Brain pericyte (primary cell): ENCODE data around the gene CLEC9A.
"Not testable (repeated sequence)": the region's sequence is repeated elsewhere in the genome, so short reads cannot be mapped to it uniquely, and the experiment has no call there.

Experiments used
- DNase-seq: peaks from one replicate; pipeline ENCODE4 v3.0.0-alpha.2; 2012; ENCODE audit warnings: low read depth, low spot score

CLEC9A gene

GRCh38 chr12:10030446-10030845, at the start of gene CLEC9A:
Gene CLEC9A, plus strand, starts transcription at chr12:10030682. Its CDS starts 22,006 bp downstream, at chr12:10052688.
- no peak for DNase-seq

GRCh38 chr12:9991876-9992275, 38.6 kb upstream of the CLEC9A start:
- no peak for DNase-seq

DNA sequence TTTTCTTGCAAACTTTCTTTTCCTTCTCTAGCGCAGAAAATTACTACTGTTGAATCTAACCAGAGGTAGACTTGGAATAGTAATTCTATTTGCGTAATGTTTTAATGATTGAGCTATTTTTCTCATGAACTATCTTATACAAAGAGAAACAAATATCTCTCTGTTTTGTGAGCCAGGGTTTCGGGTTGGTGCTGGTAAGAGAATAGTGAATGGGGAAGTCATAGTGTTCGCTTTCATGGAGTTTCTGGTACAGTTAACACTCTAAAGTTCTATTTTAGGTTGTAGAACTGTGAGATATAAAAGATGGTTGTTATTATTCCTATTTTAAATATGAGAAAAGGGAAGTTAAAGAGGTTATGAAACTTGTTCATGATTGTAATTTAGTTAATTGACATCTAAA, 38.2 kb upstream of the CLEC9A start:
- no peak for DNase-seq

DNA sequence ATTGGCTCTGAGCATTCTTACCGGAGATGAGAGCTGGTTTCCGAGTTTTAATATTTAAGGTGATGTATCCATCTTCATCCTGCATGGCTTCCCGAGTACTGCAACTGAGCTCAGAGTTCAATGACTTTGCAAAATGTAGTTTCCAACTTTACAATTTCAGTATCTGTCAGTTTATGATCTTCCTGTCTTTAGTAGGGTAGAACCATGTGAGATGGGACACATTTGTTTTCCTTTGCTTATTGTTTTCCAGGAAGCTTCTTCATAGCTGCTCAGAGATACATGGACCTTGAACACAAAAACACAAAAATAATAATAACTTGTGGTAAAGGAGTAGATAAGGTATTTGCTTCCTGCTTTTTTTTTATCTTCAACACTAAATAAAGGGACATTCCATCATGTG, 31.5 kb upstream of the CLEC9A start, which contains the start of gene CLEC1B:
Gene CLEC1B, minus strand, starts transcription at position 106 of the 400 bp plus-strand sequence. Its CDS starts 21 bp downstream, at position 85.
- DNase-seq: no peak

DNA sequence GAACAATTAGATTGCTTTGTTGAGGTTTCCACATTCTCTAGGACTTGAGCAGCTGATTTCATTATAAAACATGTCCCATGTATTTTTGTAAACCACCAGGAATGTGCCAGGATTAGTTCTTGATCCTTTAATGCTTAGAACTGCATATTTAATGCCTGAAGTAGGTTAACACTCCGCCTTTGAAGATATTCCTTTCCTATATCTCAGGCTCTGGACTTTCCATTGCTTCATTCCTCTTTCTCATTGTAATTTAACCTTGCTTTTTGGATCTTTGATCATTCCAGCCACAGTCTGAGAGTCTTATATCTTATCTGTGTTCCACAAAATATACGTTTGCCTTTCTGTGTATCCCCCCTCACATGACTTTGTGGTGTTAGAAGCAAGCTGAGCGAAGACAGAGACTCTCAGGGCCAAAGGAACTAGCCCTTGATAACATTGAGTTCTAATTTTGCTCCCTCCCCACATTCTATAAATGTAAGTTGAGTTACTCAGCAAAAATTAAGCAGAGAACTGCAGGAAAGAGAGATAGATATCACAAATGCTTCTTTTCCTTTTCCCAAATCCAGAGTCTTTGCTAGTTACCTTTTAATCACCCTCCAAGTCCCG, 29.2 kb upstream of the CLEC9A start:
- DNase-seq: no peak

DNA sequence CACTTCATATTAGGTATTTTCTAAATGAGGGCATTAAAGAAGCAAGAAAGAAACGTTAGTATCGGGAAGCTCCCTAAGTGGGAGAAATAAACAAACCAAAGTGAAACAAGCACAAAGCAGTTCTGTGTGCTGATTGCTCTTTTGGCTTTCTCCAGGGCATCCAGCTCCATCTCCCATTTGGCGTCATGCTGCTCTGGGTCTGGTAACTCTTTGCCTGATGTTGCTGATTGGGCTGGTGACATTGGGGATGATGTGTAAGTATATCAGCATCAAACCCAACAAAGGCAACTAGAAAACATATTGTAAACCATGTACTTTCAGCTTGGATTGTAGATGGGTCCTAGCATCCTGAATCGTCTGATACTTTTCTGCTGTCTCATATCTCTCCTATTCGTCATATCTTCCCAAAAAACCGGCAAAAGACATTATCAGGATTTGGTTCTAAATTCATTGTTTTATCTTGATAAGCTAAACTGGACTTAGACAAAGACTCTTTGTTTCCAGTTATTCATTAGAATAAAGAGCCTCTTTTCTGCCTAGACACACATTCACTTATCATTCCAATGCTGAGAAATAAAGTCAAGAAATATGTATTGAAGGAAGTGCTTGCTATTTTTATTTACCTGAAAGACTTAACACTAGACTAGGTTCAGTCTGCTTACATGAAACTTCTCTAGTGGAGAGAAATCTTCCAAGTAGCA, 17.7 kb upstream of the CLEC9A start:
- DNase-seq: no peak

DNA sequence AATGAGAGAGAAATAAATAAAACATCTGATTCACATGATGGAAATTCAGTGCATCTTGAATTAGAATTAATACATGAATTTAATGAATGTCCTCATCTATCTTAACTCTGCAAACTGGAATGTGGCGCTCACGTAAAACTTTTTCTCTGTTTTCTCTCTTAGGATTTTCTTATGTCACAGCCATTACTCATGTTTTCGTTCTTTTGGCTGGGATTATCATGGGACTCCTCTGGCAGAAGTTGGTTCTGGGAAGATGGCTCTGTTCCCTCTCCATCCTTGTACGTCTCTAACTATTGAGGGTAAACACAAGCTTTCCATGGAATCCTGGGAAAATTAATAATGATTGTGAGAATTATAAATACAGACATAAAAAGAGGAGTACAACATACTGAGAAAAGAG, 15.0 kb upstream of the CLEC9A start:
- no peak for DNase-seq

DNA sequence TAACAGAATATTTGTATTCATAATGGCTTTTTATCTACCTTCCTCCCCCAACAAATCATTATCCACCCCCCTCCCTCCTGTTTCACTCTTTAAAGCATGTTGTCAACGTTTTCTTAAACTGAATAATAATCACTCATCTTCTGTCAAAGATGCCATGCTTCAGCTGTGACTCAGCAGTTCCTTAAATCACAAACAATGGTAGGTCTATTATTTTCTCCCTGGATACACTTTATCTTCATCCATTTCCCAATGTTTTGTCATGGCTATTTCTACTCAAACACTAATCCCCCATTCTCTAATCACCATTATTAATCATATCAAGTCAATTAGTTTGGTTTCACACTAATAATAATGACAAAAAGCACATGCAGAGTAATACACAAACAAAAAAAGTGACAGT, 13.6 kb upstream of the CLEC9A start:
- no peak for DNase-seq

- DNase-seq: no peak
Observed at GRCh38 chr12:10018386-10018785, 12.1 kb upstream of the CLEC9A start.

DNA sequence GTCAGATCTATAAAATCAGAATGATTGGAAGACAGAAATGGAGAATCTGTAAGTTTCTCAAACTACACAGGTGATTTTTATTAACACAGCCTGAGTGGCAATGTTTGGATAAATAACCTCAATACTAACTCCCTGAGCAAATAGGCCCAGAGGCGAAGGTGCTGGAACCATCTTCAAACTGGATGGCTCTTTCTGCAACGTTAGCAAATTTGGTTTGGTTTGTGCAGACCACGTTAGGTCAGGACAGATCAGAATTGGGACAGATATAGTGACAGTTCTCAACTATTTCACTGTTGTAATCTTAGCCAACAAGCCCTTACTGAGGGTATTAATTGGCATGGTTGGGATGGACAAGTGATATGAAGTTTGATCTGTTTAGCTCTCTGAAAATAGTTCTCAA, 9.1 kb upstream of the CLEC9A start:
- DNase-seq: no peak

GRCh38 chr12:10025236-10025635, 5.2 kb upstream of the CLEC9A start:
- DNase-seq: no peak

DNA sequence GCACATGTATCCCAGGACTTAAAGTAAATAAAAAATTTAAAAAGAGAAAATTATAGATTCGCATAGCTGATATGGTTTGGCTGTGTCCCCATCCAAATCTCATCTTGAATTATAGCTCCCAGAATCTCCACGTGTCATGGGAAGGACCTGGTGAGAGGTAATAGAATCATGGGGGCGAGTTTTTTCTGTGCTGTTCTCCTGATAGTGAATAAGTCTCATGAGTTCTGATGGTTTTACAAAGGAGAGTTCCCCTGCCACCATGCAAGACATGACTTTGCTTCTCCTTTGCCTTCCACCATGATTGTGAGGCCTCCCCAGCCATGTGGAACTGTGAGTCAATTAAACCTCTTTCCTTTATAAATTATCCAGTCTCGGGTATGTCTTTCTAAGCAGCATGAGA, 3.8 kb upstream of the CLEC9A start:
- DNase-seq: not testable (repeated sequence)

GRCh38 chr12:10027311-10027710, 3.2 kb upstream of the CLEC9A start:
- no peak for DNase-seq

DNA sequence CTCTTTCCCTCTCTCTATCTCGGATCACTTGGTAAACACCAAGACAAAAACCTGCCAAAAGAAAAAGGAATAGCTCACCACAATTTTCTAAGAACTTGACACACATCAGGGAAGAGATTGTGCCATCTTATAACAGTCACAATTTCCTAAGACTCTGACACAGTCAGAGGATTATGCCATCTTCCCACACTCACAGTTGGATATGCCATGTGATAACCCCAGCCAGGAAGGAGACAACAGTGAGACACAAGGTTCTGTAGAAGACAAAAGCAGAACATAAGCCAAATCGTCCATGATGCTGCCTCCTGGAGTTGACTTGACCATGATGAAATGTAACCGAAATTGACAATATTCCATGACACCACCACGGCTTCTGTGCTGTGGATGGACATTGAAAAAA, 2.8 kb upstream of the CLEC9A start:
- no peak for DNase-seq

DNA sequence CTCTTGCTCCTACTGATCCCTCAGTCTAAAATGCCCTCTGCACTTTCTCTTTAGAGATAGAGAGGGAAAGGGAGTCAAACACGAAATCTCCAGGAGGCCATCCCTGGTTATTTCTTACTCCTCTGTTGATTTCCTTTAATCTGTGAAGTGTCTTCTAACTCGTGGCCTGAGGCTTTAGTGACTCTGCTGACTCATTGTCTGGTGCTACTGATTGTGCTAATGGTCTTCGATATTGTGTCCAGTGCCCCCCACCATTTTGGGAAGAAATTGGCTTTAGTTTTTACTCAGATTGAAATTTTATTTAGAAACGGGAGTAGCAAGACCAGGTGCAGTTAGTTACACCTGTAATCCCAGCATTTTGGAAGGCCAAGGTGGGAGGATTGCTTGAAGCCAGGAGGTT, 839 bp downstream of the CLEC9A start:
- DNase-seq: no peak

- DNase-seq: no peak
Observed at GRCh38 chr12:10031771-10032175, 1.3 kb downstream of the CLEC9A start.

GRCh38 chr12:10033783-10034545, 3.5 kb downstream of the CLEC9A start:
- no peak for DNase-seq

GRCh38 chr12:10042167-10042566, 11.7 kb downstream of the CLEC9A start:
- DNase-seq: no peak

GRCh38 chr12:10048526-10048925, 18.0 kb downstream of the CLEC9A start:
- no peak for DNase-seq

DNA sequence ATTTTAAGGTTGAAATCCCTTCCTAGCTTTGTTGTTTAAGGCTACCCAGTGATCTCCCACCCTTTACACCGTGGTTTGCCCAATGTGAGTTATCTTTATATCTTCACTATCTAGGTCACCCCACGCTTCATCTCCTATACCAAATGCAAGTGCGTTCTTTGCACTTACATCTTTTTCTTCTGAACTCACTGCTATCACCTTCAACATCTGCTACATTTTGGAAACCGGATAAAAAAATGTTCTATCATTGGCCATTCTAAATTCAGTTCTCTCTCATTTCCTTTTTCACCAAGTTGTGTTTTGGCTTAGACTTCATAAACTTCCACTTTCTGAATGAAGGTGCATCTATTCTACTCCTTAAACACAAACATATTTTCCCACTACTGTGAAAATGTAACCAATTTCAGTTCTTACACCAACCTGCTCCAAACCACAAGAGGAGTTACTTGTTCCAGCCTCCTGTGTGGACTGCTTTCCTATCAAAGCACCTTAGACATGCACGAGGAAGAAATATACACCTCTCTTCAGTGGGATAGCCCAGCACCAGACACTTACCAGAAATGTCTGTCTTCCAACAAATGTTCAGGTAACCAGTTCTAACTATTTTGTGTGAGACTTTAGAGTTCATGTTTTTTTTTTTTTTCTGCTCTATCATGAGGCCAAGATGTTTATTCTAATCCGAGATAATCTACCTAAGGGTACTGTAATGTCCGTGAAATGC, 21.9 kb downstream of the CLEC9A start:
- no peak for DNase-seq

GRCh38 chr12:10058387-10058786, 27.9 kb downstream of the CLEC9A start:
- no peak for DNase-seq

GRCh38 chr12:10065241-10065640, 34.8 kb downstream of the CLEC9A start:
- no peak for DNase-seq
